ENCODE results near the gene OR51I1.

DNA sequence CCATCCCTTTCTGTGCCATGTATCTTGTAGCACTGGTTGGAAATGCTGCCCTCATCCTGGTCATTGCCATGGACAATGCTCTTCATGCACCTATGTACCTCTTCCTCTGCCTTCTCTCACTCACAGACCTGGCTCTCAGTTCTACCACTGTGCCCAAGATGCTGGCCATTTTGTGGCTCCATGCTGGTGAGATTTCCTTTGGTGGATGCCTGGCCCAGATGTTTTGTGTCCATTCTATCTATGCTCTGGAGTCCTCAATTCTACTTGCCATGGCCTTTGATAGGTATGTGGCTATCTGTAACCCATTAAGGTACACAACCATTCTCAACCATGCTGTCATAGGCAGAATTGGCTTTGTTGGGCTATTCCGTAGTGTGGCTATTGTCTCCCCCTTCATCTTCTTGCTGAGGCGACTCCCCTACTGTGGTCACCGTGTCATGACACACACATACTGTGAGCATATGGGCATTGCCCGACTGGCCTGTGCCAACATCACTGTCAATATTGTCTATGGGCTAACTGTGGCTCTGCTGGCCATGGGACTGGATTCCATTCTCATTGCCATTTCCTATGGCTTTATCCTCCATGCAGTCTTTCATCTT, 47.6 kb upstream of the OR51I1 start:
- TF ChIP-seq GATA3 (IDR thresholded peaks at IDR 0.05; ENCODE audit: low read depth, low read length) (no peak), GATA2 (IDR thresholded peaks at IDR 0.05; ENCODE audit: low read depth, low read length) (no peak)
